NCI-H1105 (cell line): ENCODE results near the gene CGRRF1.

Source experiments
- DNase-seq: peaks from one replicate; lab custom pipeline; 2025; lab: John Stamatoyannopoulos, UW

CGRRF1 gene

GRCh38 chr14:54489731-54490444 is 19.8 kb upstream of the CGRRF1 start:
- no peak for DNase-seq

GRCh38 chr14:54490445-54491175 is 19.1 kb upstream of the CGRRF1 start:
- DNase-seq: no peak

GRCh38 chr14:54493293-54493692 is 16.4 kb upstream of the CGRRF1 start:
- no peak for DNase-seq

- no peak for DNase-seq
These were observed 12.5 kb upstream of the CGRRF1 start for GRCh38 chr14:54497224-54497623.

GRCh38 chr14:54498095-54498531 is 11.6 kb upstream of the CGRRF1 start:
- no peak for DNase-seq

- no peak for DNase-seq
These were observed 11.1 kb upstream of the CGRRF1 start for GRCh38 chr14:54498579-54498978.

GRCh38 chr14:54500744-54501143 is 9.0 kb upstream of the CGRRF1 start:
- DNase-seq: no peak

GRCh38 chr14:54501480-54501879 is 8.2 kb upstream of the CGRRF1 start:
- no peak for DNase-seq

GRCh38 chr14:54502602-54503001 is 7.1 kb upstream of the CGRRF1 start:
- no peak for DNase-seq

GRCh38 chr14:54503486-54503885 is 6.2 kb upstream of the CGRRF1 start:
- no peak for DNase-seq

GRCh38 chr14:54512393-54512792 is 2.7 kb downstream of the CGRRF1 start:
- no peak for DNase-seq

GRCh38 chr14:54515670-54516069 is 6.0 kb downstream of the CGRRF1 start:
- DNase-seq: no peak

- DNase-seq: no peak
These were observed 7.0 kb downstream of the CGRRF1 start for GRCh38 chr14:54516709-54517108.

- no peak for DNase-seq
These were observed 14.7 kb downstream of the CGRRF1 start for GRCh38 chr14:54524410-54524809.

- no peak for DNase-seq
These were observed 19.3 kb downstream of the CGRRF1 start for GRCh38 chr14:54528973-54529372.

GRCh38 chr14:54529811-54530210 is 20.1 kb downstream of the CGRRF1 start:
- DNase-seq: peak; percentile 29

GRCh38 chr14:54532111-54533012 is 22.7 kb downstream of the CGRRF1 start:
- no peak for DNase-seq

GRCh38 chr14:54533100-54533499 is 23.4 kb downstream of the CGRRF1 start:
- DNase-seq: no peak

GRCh38 chr14:54535126-54535525 is 25.4 kb downstream of the CGRRF1 start:
- no peak for DNase-seq

- no peak for DNase-seq
These were observed 25.9 kb downstream of the CGRRF1 start for GRCh38 chr14:54535646-54536045.

GRCh38 chr14:54537651-54538050 is 27.9 kb downstream of the CGRRF1 start:
- DNase-seq: no peak

- no peak for DNase-seq
These were observed 28.3 kb downstream of the CGRRF1 start for GRCh38 chr14:54538055-54538454.

GRCh38 chr14:54547583-54547982 is 37.9 kb downstream of the CGRRF1 start:
- no peak for DNase-seq
